ENCODE measurements around the gene DLG2.

The DLG2 gene

DNA sequence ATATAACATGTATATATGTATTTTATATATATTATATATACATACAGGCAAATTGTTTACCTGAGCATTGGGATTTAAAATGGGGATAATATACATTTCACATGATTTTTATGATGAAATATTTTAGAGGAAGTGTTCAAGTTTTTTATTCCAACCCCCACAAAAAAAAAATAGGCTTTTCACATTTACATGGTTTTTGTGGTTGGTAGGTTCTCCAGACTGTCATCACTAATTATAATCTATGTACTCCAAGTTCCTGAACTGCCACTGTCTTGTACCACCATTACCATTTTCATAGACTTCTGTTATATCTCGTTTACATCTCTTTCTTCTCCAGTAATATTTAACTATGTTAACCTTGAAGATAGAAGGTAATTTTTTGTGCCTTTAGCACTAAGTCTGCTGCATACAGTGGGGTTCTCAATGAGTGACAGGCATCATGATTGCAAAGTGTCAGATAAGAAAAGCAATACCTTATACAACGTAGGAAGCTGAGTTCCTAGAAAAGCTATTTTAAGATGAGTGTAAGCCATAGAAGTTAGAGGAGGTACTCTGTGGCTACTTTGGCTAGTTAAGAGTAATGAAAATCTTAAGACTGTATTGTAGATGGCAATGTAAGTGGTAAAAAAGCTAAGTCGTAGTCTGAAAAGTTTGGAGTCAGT, 25.8 kb upstream of the DLG2 start:
- H3K4me3 ChIP-seq (ENCODE audit: low read depth, low read length), result no peak overlapping the region
- no peak for DNase-seq (ENCODE audit: low read depth)
- TF ChIP-seq CTCF (IDR thresholded peaks at IDR 0.05; ENCODE audit: control insufficient read depth, extremely low read depth, insufficient read depth), result no peak

DNA sequence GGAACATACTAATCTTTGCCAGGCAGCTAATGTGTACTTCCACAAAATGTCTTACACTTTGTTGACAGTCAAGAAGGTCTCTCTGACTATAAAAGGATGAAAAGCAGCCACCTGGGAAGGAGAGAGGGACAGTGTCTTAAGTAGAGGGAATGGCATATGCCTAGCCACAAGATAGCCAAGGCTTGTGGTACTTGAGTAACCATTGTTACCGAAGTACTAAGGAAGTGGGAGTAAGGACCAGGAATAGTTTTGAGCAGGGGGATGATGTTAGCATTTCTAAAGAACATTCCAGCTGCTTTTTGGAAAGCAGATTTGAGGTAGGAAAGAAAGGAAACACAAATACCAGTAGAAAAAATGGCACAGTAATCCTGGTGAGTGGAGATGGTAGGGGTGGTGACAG, 24.0 kb upstream of the DLG2 start:
- TF ChIP-seq CTCF (IDR thresholded peaks at IDR 0.05; ENCODE audit: control insufficient read depth, extremely low read depth, insufficient read depth), result no peak
- no peak for DNase-seq (ENCODE audit: low read depth)
- no peak overlapping the region for H3K4me3 ChIP-seq (ENCODE audit: low read depth, low read length)

- no peak for TF ChIP-seq CTCF (IDR thresholded peaks at IDR 0.05; ENCODE audit: control insufficient read depth, extremely low read depth, insufficient read depth)
Measured at GRCh38 chr11:85647604-85648299, 20.6 kb upstream of the DLG2 start, which contains the start of gene TMEM126A. Gene TMEM126A, plus strand, starts transcription at chr11:85647967. Its CDS starts 2,289 bp downstream, at chr11:85650256.

DNA sequence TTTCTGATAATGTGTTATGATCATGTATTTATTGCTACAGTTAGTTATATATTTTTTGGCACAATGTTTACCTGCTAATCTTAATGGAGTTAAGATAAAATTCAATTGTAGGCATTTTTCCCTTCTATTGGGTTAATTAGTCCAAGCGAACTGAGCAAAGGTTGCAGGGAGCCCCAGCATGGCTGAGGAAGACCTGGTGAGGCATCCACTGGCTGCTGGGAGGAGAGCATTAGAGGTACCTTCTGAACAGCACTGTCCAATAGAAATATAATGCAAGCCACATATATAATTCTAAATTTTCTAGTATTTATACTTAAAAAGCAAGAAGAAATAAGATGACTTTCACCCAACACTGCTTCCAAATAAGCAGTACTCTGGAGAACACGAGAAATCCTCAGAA, 19.9 kb upstream of the DLG2 start:
- no peak for DNase-seq (ENCODE audit: low read depth)
- TF ChIP-seq CTCF (IDR thresholded peaks at IDR 0.05; ENCODE audit: control insufficient read depth, extremely low read depth, insufficient read depth), result no peak
- H3K4me3 ChIP-seq (ENCODE audit: low read depth, low read length), result peak overlapping the region; percentile 68

More at GRCh38 chr11:85647604-85648299, 20.6 kb upstream of the DLG2 start, which contains the start of gene TMEM126A:
- DNase-seq (ENCODE audit: low read depth), result peak; percentile 79
- peak within 1 kb of the TSS; percentile 68 for H3K4me3 ChIP-seq (ENCODE audit: low read depth, low read length)

DNA sequence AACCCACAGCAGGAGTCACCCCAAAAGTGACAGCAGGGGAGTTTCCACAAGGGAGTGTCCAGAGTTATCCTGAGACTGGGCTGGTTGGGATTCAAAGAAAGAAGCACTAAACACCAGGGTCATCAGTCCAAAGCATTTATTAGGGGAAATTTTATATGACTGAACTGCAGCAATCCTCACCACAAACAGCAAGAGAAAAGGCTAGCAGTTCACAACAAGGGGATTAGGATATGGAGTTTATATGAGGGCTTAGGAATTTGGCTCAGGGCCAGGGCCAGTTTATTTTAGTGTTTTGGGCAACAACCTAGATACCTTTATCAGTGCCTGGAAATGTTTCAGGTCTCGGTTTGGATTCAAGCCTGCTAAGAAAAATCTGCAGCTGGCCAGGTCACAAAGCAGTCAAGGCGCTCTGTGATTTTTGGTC, 16.1 kb upstream of the DLG2 start:
- TF ChIP-seq CTCF (IDR thresholded peaks at IDR 0.05; ENCODE audit: control insufficient read depth, extremely low read depth, insufficient read depth), result no peak
- H3K4me3 ChIP-seq (ENCODE audit: low read depth, low read length), result no peak overlapping the region
- DNase-seq (ENCODE audit: low read depth), result no peak

DNA sequence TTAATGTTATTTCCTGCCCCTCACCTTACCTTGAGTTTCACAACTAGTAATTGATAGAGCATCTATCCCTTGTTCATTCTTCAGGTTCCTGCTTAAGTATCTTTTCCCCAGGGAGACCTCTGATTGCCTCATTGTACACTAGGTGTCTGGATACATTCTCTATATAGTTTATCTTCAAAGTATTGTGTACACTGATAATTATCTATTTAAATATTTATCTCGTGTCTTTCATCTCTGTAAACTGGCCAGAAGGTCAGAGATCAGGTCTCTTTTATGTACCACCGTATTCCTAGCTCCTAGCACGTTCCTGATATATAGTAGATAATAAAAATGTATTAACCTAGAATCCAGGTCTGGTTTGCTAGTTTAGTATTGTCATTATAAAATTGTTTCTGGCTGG, 7.6 kb upstream of the DLG2 start:
- no peak for TF ChIP-seq CTCF (IDR thresholded peaks at IDR 0.05; ENCODE audit: control insufficient read depth, extremely low read depth, insufficient read depth)
- no peak for DNase-seq (ENCODE audit: low read depth)
- no peak overlapping the region for H3K4me3 ChIP-seq (ENCODE audit: low read depth, low read length)
